HepG2 (cell line): ENCODE results near the gene RPP14. TPM values are rescaled to one million over a fixed set of nuclear protein-coding genes. Genes with fewer than 3 reads are reported as not detected.

ENCODE experiments used
- ATAC-seq: fragments of 200-7000 bp; cut with Tn5 transposase; 3 replicates; pipeline ENCODE4 v1.9.1; 2020; ENCODE audit warnings: mild to moderate bottlenecking, moderate library complexity
- BruUV-seq: library from RNA; stranded (reverse); fragments of 400-500 nt; replicated peaks from 2 replicates; lab custom pipeline; 2021; lab: Mats Ljungman, UMichigan
- CTCF ChIA-PET: fragments of 300-600 bp; formaldehyde crosslinking; extraction: SDS; loops from one replicate; lab custom pipeline; 2021; ENCODE audit warnings: low total read pairs, inconsistent platforms, low intra/inter-chr PET ratio; lab: Yijun Ruan, JAX
- POLR2A ChIA-PET: fragments of 350-600 bp; sonication (Branson Sonifier 250); formaldehyde crosslinking; loops from one replicate; lab custom pipeline; 2020; ENCODE audit warnings: antibody characterized with exemption, inconsistent platforms; lab: Yijun Ruan, JAX
- DNase-seq: peaks from one replicate; pipeline ENCODE4 v3.0.0-alpha.2; 2015; ENCODE audit warnings: low spot score
- FAIRE-seq: peaks from 3 replicates; lab custom pipeline; 2011; peaks lifted over from hg19 to GRCh38; lab: Jason Lieb, UNC
- H2AFZ ChIP-seq: one replicate; pipeline ENCODE4 v1.6.1; 2011; ENCODE audit warnings: low read length, inconsistent platforms
- H3K27ac ChIP-seq: fragments of 300-600 bp; 3 replicates; pipeline ENCODE4 v1.8.0; 2011; ENCODE audit warnings: mixed run types, mild to moderate bottlenecking, mixed read lengths, low read length, inconsistent platforms; ENCODE audit not compliant: insufficient read depth; ENCODE audit errors: extremely low read length
- H3K27me3 ChIP-seq, 2 experiments: fragments of 200-600 bp in 1 of 2; 2 replicates in 1 of 2; 3 replicates in 1 of 2; pipeline versions ENCODE4 v1.6.0 to v1.8.0; 2011; ENCODE audit warnings: low read length in 2 of 2, mild to moderate bottlenecking in 2 of 2, moderate library complexity in 2 of 2, inconsistent platforms in 1 of 2; ENCODE audit not compliant: insufficient read depth in 2 of 2, control insufficient read depth in 1 of 2
- H3K36me3 ChIP-seq, 2 experiments: fragments of 200-600 bp in 1 of 2; replicated peaks in 1 of 2; 2 replicates in 1 of 2; 3 replicates in 1 of 2; pipeline versions ENCODE4 v1.5.1 to v1.8.0; 2011; ENCODE audit warnings: low read length in 2 of 2, inconsistent platforms in 1 of 2; ENCODE audit not compliant: insufficient read depth in 2 of 2, control insufficient read depth in 1 of 2
- H3K4me1 ChIP-seq: 2 replicates; pipeline ENCODE4 v1.5.1; 2012; ENCODE audit warnings: low read length, inconsistent platforms; ENCODE audit not compliant: insufficient read depth
- H3K4me2 ChIP-seq: 2 replicates; pipeline ENCODE4 v1.6.0; 2011; ENCODE audit warnings: low read depth, low read length, inconsistent platforms
- H3K4me3 ChIP-seq, 3 experiments: fragments of 200-600 bp in 1 of 3; sonication (generic), shearing (Covaris generic) in 1 of 3; replicated peaks in 1 of 3; 2 replicates each; pipeline ENCODE4 v1.5.1; 2011 to 2016; ENCODE audit warnings: low read length in 3 of 3, inconsistent platforms in 2 of 3, low read depth in 2 of 3, mild to moderate bottlenecking in 2 of 3, control low read depth in 1 of 3, mixed read lengths in 1 of 3; ENCODE audit not compliant: insufficient read depth in 1 of 3
- H3K79me2 ChIP-seq: one replicate; pipeline ENCODE4 v1.6.1; 2011; ENCODE audit warnings: low read length, inconsistent platforms; ENCODE audit not compliant: insufficient read depth
- H3K9ac ChIP-seq: 2 replicates; pipeline ENCODE4 v1.6.0; 2011; ENCODE audit warnings: mild to moderate bottlenecking, low read depth, low read length, inconsistent platforms; ENCODE audit not compliant: insufficient read depth
- H3K9me3 ChIP-seq: 2 replicates; pipeline ENCODE4 v1.5.1; 2012; ENCODE audit warnings: mild to moderate bottlenecking, low read length
- H4K20me1 ChIP-seq: 2 replicates; pipeline ENCODE4 v1.6.0; 2011; ENCODE audit warnings: inconsistent platforms, mild to moderate bottlenecking, low read length, moderate library complexity; ENCODE audit not compliant: insufficient read depth
- ATF7 ChIP-seq, 2 experiments: fragments of 450-650 bp in 1 of 2; sonication (generic) in 1 of 2; formaldehyde crosslinking in 1 of 2; IDR thresholded peaks; 2 replicates each; pipeline versions ENCODE4 v1.4.0 to v1.6.1; 2016 to 2020; ENCODE audit warnings: antibody characterized with exemption in 1 of 2, mild to moderate bottlenecking in 1 of 2, missing genetic modification reagents in 1 of 2
- FOXA1 ChIP-seq, 2 experiments: fragments of 450-650 bp in 1 of 2; sonication (generic) in 1 of 2; formaldehyde crosslinking in 1 of 2; IDR thresholded peaks; 2 replicates each; pipeline versions ENCODE4 v1.4.0 to v1.6.1; 2016 to 2020; ENCODE audit warnings: missing genetic modification reagents in 1 of 2
- IKZF4 ChIP-seq: sonication (generic); formaldehyde crosslinking; IDR thresholded peaks from 2 replicates; pipeline ENCODE4 v1.5.1; 2020; ENCODE audit warnings: borderline replicate concordance, mild to moderate bottlenecking, low read depth, missing genetic modification reagents; ENCODE audit errors: not compliant biosample characterization
- PCBP2 ChIP-seq: fragments of 200-400 bp; formaldehyde crosslinking; optimal IDR thresholded peaks from 2 replicates; pipeline ENCODE3; 2018; ENCODE audit warnings: low read length, low read depth; ENCODE audit not compliant: poor library complexity, severe bottlenecking
- RCOR2 ChIP-seq: IDR thresholded peaks from 2 replicates; pipeline ENCODE4 v1.6.1; 2016; ENCODE audit warnings: missing biosample characterization, missing genetic modification reagents
- SOX6 ChIP-seq, 2 experiments: fragments of 450-650 bp in 1 of 2; sonication (generic) in 1 of 2; formaldehyde crosslinking in 1 of 2; IDR thresholded peaks; 2 replicates each; pipeline versions ENCODE4 v1.4.0 to v1.6.1; 2017 to 2020; ENCODE audit warnings: antibody characterized with exemption in 1 of 2, mild to moderate bottlenecking in 1 of 2, missing genetic modification reagents in 1 of 2
- ZKSCAN8 ChIP-seq: IDR thresholded peaks from 2 replicates; pipeline ENCODE4 v1.6.1; 2016; ENCODE audit warnings: borderline replicate concordance, missing genetic modification reagents, missing compliant biosample characterization
- ZMAT3 ChIP-seq: sonication (generic); formaldehyde crosslinking; conservative IDR thresholded peaks from 2 replicates; pipeline ENCODE4 v1.7.0; 2021; ENCODE audit warnings: missing genetic modification reagents
- ZNF260 ChIP-seq: sonication (generic); formaldehyde crosslinking; IDR thresholded peaks from 2 replicates; pipeline ENCODE4 v1.4.0; 2020; ENCODE audit warnings: missing genetic modification reagents, low read depth, mild to moderate bottlenecking, borderline replicate concordance
- ZNF3 ChIP-seq: IDR thresholded peaks from 2 replicates; pipeline ENCODE4 v1.7.0; 2017; ENCODE audit warnings: inconsistent platforms
- ZNF333 ChIP-seq: sonication (generic); formaldehyde crosslinking; IDR thresholded peaks from 2 replicates; pipeline ENCODE4 v1.4.0; 2020; ENCODE audit warnings: mild to moderate bottlenecking, missing genetic modification reagents, borderline replicate concordance
- ZNF629 ChIP-seq: sonication (generic); formaldehyde crosslinking; conservative IDR thresholded peaks from 2 replicates; pipeline ENCODE4 v1.5.0; 2020; ENCODE audit warnings: missing genetic modification reagents
- WGBS: methylation state at CpG from one replicate; pipeline ENCODE4 v1.1.6; 2017; ENCODE audit warnings: low lambda C conversion rate; 5-methylcytosine and 5-hydroxymethylcytosine counted together
- in situ Hi-C: cut with HindIII; loops from 2 replicates; pipeline ENCODE4 v1.10.0; 2017; ENCODE audit warnings: low pct_unique_long_range_greater_than_20kb; ENCODE audit not compliant: extremely low pct_ligation_motif_present
- intact Hi-C: fragments of 100-400 bp; cut with micrococcal nuclease; formaldehyde crosslinking; loops from one replicate; pipeline ENCODE4 v1.10.0; 2022; ENCODE audit not compliant: unreplicated experiment
- polyA plus RNA-seq, 8 experiments: library from polyadenylated mRNA; depleted of rRNA in 3 of 8; stranded (reverse) in 7 of 8; unstranded in 1 of 8; fragments of >200 nt; fragmentation: Illumina TruSeq in 4 of 8; extraction: Trizol in 4 of 8; gene quantifications; 2 replicates each; pipeline versions ENCODE4 v1.2.1 to v1.2.3, GENCODE V29; 2011 to 2016; ENCODE audit warnings: low read depth in 4 of 8, missing spikeins in 1 of 8, mixed read lengths in 1 of 8; ENCODE audit not compliant: insufficient read depth in 1 of 8
- total RNA-seq, 5 experiments: library from RNA; depleted of rRNA; stranded (reverse); fragments of >200 nt; fragmentation: Illumina TruSeq; extraction: Trizol; gene quantifications; 2 replicates each; pipeline ENCODE4 v1.2.3, GENCODE V29; 2016; ENCODE audit warnings: low read depth in 1 of 5
- TF ChIP-seq, protein P1 (sequence below): sonication (generic); formaldehyde crosslinking; IDR thresholded peaks from 2 replicates; pipeline ENCODE4 v1.8.0; 2022; ENCODE audit warnings: mild to moderate bottlenecking, missing genetic modification reagents, moderate library complexity
- TF ChIP-seq, protein P2 (sequence below): sonication (generic); formaldehyde crosslinking; IDR thresholded peaks from 2 replicates; pipeline ENCODE4 v1.4.0; 2020; ENCODE audit warnings: missing genetic modification reagents
- TF ChIP-seq, protein P3 (sequence below): sonication (generic); formaldehyde crosslinking; IDR thresholded peaks from 2 replicates; pipeline ENCODE4 v1.5.0; 2020; ENCODE audit warnings: mild to moderate bottlenecking, missing genetic modification reagents, moderate library complexity

Gene RPP14
- total and polyA plus RNA-seq, 2 of the 13 experiments (the other 11 are each of a cell fraction or from before 2014, with no cell fraction given), result 15.4 to 16.2 TPM

DNA sequence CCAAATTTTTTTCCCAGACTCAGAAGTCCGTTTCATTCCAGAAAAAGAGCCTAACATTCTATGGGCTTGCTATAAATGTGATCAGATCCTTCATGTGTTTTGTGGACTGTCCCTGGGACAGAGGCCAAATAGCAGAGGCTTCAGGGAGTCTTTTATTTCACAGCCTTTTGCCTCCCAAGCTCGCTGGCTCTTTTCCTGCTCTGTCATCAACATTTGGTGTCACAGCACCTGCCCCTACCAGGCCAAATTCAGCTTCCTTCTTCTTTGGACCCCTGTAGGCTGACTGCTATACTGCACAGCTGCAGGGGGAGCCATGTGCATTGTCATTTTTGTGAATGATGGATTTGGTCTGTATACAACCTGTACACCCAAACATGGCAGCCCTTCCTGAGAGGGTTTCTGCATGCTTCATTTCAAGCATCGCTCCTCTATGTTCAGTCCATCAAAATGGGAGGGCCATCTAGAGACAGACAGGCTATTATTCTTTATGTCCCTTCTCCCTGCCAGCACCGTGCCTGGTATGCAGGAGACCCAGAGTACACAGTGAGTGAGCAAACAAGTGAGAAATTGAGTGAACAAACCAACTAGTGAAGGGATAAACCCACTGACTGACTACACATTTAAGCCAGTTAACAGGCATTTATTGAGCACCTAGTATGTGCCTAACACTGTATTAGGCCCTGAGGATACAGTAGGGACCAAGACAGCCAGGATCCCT lies 17.9 kb upstream of the RPP14 start:
- H3K9me3 ChIP-seq, result no peaks in the 10 kb centered on the region
- H3K36me3 ChIP-seq, result peaks cover 0 to 5% of the 10 kb centered on the region in 2 experiments; a peak in 3 of 5 replicates
- in situ Hi-C loops, result no loop called here
- no TSS peak for BruUV-seq
- H3K27ac ChIP-seq, result no peak overlapping the region
- intact Hi-C loops, result loop anchor here (5.0 kb wide), 1 partner anchor 51 kb away; the partner anchor contains the start of gene ABHD6
- peaks cover 18% of the 10 kb centered on the region for H3K4me1 ChIP-seq
- CTCF ChIA-PET, result no interaction called here
- POLR2A ChIA-PET, result no interaction called here
- H2AFZ ChIP-seq, result no peak overlapping the region
- H3K27me3 ChIP-seq, result no peaks in the 10 kb centered on the region
- H3K4me3 ChIP-seq, result no peak overlapping the region
- ATAC-seq, result peak; percentile 89
- FAIRE-seq, result peak; percentile 47
- H3K79me2 ChIP-seq, result no peaks in the 10 kb centered on the region
- no peak overlapping the region for H3K9ac ChIP-seq
- H4K20me1 ChIP-seq, result no peaks in the 10 kb centered on the region
- peak; percentile 51 for DNase-seq
- 59% methylated on average over 4 of the region's 4 CpGs for WGBS
- H3K4me2 ChIP-seq, result no peak overlapping the region
- TF ChIP-seq FOXA1 (IDR thresholded peaks at IDR 0.05), result no peak
- TF ChIP-seq FOXA1 (CRISPR knock-in tag; IDR thresholded peaks at IDR 0.05), result peak; percentile 35; the same call in 1 of the 2 replicates
- TF ChIP-seq ZNF333 (CRISPR knock-in tag), result no peak
- TF ChIP-seq ZNF3, result peak; percentile 90
- peak; percentile 61 for TF ChIP-seq ZNF629 (CRISPR knock-in tag)
- no peak for TF ChIP-seq ZMAT3
- TF ChIP-seq, protein P1, sequence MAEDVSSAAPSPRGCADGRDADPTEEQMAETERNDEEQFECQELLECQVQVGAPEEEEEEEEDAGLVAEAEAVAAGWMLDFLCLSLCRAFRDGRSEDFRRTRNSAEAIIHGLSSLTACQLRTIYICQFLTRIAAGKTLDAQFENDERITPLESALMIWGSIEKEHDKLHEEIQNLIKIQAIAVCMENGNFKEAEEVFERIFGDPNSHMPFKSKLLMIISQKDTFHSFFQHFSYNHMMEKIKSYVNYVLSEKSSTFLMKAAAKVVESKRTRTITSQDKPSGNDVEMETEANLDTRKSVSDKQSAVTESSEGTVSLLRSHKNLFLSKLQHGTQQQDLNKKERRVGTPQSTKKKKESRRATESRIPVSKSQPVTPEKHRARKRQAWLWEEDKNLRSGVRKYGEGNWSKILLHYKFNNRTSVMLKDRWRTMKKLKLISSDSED (CRISPR knock-in tag), result no peak
- peak; percentile 96 for TF ChIP-seq ZKSCAN8
- no peak for TF ChIP-seq ATF7 (IDR thresholded peaks at IDR 0.05)
- TF ChIP-seq ATF7 (CRISPR knock-in tag; IDR thresholded peaks at IDR 0.05), result no peak
- TF ChIP-seq, protein P2, sequence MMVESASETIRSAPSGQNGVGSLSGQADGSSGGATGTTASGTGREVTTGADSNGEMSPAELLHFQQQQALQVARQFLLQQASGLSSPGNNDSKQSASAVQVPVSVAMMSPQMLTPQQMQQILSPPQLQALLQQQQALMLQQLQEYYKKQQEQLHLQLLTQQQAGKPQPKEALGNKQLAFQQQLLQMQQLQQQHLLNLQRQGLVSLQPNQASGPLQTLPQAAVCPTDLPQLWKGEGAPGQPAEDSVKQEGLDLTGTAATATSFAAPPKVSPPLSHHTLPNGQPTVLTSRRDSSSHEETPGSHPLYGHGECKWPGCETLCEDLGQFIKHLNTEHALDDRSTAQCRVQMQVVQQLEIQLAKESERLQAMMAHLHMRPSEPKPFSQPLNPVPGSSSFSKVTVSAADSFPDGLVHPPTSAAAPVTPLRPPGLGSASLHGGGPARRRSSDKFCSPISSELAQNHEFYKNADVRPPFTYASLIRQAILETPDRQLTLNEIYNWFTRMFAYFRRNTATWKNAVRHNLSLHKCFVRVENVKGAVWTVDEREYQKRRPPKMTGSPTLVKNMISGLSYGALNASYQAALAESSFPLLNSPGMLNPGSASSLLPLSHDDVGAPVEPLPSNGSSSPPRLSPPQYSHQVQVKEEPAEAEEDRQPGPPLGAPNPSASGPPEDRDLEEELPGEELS (CRISPR knock-in tag), result no peak
- TF ChIP-seq, protein P3, sequence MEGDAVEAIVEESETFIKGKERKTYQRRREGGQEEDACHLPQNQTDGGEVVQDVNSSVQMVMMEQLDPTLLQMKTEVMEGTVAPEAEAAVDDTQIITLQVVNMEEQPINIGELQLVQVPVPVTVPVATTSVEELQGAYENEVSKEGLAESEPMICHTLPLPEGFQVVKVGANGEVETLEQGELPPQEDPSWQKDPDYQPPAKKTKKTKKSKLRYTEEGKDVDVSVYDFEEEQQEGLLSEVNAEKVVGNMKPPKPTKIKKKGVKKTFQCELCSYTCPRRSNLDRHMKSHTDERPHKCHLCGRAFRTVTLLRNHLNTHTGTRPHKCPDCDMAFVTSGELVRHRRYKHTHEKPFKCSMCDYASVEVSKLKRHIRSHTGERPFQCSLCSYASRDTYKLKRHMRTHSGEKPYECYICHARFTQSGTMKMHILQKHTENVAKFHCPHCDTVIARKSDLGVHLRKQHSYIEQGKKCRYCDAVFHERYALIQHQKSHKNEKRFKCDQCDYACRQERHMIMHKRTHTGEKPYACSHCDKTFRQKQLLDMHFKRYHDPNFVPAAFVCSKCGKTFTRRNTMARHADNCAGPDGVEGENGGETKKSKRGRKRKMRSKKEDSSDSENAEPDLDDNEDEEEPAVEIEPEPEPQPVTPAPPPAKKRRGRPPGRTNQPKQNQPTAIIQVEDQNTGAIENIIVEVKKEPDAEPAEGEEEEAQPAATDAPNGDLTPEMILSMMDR (CRISPR knock-in tag), result peak; percentile 17; the same call in 1 of the 2 replicates
- TF ChIP-seq IKZF4, result no peak
- TF ChIP-seq SOX6 (IDR thresholded peaks at IDR 0.05), result no peak
- TF ChIP-seq SOX6 (CRISPR knock-in tag; IDR thresholded peaks at IDR 0.05), result 0 out of 2 replicates have a peak, but pooled peaks have one; percentile 30
- no peak for TF ChIP-seq PCBP2
- TF ChIP-seq ZNF260 (CRISPR knock-in tag), result no peak
- 0 out of 2 replicates have a peak, but pooled peaks have one; percentile 26 for TF ChIP-seq RCOR2 (CRISPR knock-in tag)
